Neural crest cell (in vitro differentiated cells): Measurements from ENCODE around the gene FAM184B. TPM values are rescaled to one million over a fixed set of nuclear protein-coding genes. Genes with fewer than 3 reads are reported as not detected.

Experiments used
- DNase-seq: peaks from one replicate; pipeline ENCODE4 v3.0.0; 2021; ENCODE audit warnings: low read depth, mixed read lengths, low spot score
- H3K27ac Mint-ChIP-seq: one replicate; pipeline ENCODE4 v1.8.0; 2021; ENCODE audit warnings: mild to moderate bottlenecking, mixed read lengths; ENCODE audit not compliant: unreplicated experiment
- H3K27me3 Mint-ChIP-seq: 2 replicates; pipeline ENCODE4 v1.8.0; 2021; ENCODE audit warnings: low read depth, mild to moderate bottlenecking, mixed read lengths
- H3K36me3 Mint-ChIP-seq: 2 replicates; pipeline ENCODE4 v1.8.0; 2021; ENCODE audit warnings: low read depth, mild to moderate bottlenecking, mixed read lengths
- H3K4me1 Mint-ChIP-seq: 2 replicates; pipeline ENCODE4 v1.8.0; 2021; ENCODE audit warnings: mixed read lengths
- H3K4me3 Mint-ChIP-seq: one replicate; pipeline ENCODE4 v1.8.0; 2021; ENCODE audit warnings: mild to moderate bottlenecking, mixed read lengths
- H3K9me3 Mint-ChIP-seq: 2 replicates; pipeline ENCODE4 v1.8.0; 2021; ENCODE audit warnings: mixed read lengths
- CTCF ChIP-seq: fragments of 200-600 bp; sonication (generic); conservative IDR thresholded peaks from 2 replicates; pipeline ENCODE4 v1.5.0; 2021; ENCODE audit warnings: antibody characterized with exemption, mild to moderate bottlenecking
- total RNA-seq: library from RNA; stranded (reverse); gene quantifications from 2 replicates; pipeline ENCODE4 v1.2.1, GENCODE V29; 2021

FAM184B gene
- total RNA-seq, 1 donor from 2014 or later, result 0.12 TPM

- no peaks in the 10 kb centered on the region for H3K9me3 Mint-ChIP-seq
- H3K4me1 Mint-ChIP-seq, result peaks cover 52% of the 10 kb centered on the region
- TF ChIP-seq CTCF, result no peak
- peaks cover 10% of the 10 kb centered on the region for H3K36me3 Mint-ChIP-seq
- peak overlapping the region; percentile 97 for H3K4me3 Mint-ChIP-seq
- H3K27me3 Mint-ChIP-seq, result no peaks in the 10 kb centered on the region
- no peak overlapping the region for H3K27ac Mint-ChIP-seq
- no peak for DNase-seq
Measured at GRCh38 chr4:17812801-17813200, 31.4 kb upstream of the FAM184B start.

- H3K4me3 Mint-ChIP-seq, result peak overlapping the region; percentile 97
- H3K27me3 Mint-ChIP-seq, result no peaks in the 10 kb centered on the region
- no peak for TF ChIP-seq CTCF
- H3K4me1 Mint-ChIP-seq, result peaks cover 53% of the 10 kb centered on the region
- peaks cover 10% of the 10 kb centered on the region for H3K36me3 Mint-ChIP-seq
- H3K27ac Mint-ChIP-seq, result peak overlapping the region; percentile 65
- DNase-seq, result no peak
- no peaks in the 10 kb centered on the region for H3K9me3 Mint-ChIP-seq
Measured at GRCh38 chr4:17812125-17812524, 30.7 kb upstream of the FAM184B start.

DNA sequence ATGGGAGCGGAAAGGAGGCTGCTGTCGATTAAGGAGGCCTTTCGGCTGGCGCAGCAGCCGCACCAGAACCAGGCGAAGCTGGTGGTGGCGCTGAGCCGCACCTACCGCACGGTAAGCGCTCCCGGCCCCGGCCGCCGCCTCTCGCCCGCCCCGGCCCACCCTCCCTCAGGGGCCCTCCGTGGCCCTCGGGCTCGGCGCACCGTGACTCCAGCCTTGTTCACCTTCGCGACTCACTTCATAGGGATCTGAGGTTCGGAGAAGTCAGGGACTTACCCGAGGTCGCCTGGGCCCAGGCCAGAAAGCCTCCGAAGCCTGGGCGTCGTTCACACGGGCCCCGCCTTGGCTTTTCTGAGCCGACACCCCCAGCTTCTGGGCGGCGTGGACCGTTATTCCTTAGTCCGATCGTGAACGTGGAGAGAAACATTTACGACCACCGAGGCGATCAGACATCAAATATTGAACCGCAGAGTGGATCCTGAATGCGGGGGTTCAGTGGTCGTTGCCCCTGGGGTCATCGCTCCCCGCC, 29.7 kb upstream of the FAM184B start:
- no peak for TF ChIP-seq CTCF
- DNase-seq, result no peak
- Mint-ChIP-seq H3K27ac (peak overlapping the region; percentile 98), H3K36me3 (peaks cover 6% of the 10 kb centered on the region), H3K9me3 (no peaks in the 10 kb centered on the region), H3K4me1 (peaks cover 54% of the 10 kb centered on the region), H3K27me3 (no peaks in the 10 kb centered on the region), H3K4me3 (peak overlapping the region; percentile 97)

- Mint-ChIP-seq H3K27ac (peak within 1 kb of the TSS; percentile 99), H3K36me3 (peaks cover 6% of the 10 kb centered on the region)
Measured at GRCh38 chr4:17810260-17811077, 29.0 kb upstream of the FAM184B start, which contains the start of the genes DCAF16 and NCAPG. Gene DCAF16 (minus strand): TSS chr4:17810757. CDS start chr4:17804141, 6,616 bp downstream. Gene NCAPG (plus strand): TSS chr4:17810979. CDS start chr4:17811078, 99 bp downstream.

GRCh38 chr4:17809667-17810066, 28.2 kb upstream of the FAM184B start:
- Mint-ChIP-seq H3K27me3 (no peaks in the 10 kb centered on the region), H3K27ac (peak overlapping the region; percentile 99), H3K9me3 (no peaks in the 10 kb centered on the region), H3K36me3 (peaks cover 6% of the 10 kb centered on the region), H3K4me1 (peaks cover 54% of the 10 kb centered on the region), H3K4me3 (peak overlapping the region; percentile 95)
- TF ChIP-seq CTCF, result no peak
- DNase-seq, result no peak

More at GRCh38 chr4:17810260-17811077, 29.0 kb upstream of the FAM184B start, which contains the start of the genes DCAF16 and NCAPG:
- peaks cover 54% of the 10 kb centered on the region for H3K4me1 Mint-ChIP-seq
- no peak for TF ChIP-seq CTCF
- H3K27me3 Mint-ChIP-seq, result no peaks in the 10 kb centered on the region
- peak within 1 kb of the TSS; percentile 97 for H3K4me3 Mint-ChIP-seq
- DNase-seq, result peak; percentile 99
- no peaks in the 10 kb centered on the region for H3K9me3 Mint-ChIP-seq
